ENCODE measurements around the gene HIPK1.

DNA sequence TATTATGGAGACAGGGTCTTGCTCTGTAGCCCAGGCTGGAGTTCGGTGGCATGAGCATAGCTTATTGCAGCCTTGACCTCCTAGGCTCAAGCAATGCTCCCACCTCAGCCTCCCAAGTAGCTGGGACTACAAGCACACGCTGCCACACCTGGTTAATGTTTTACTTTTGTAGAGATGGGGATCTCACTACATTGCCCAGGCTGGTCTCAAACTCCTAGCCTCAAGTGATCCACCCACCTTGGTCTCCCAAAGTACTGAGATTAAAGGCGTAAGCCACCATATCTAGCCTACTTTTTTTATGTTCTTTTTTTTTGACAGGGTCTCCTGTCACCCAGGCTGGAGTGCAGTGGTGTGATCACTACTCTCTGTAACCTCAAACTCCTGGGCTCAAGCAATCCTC is 35.9 kb upstream of the HIPK1 start:
- TF ChIP-seq, protein P1, sequence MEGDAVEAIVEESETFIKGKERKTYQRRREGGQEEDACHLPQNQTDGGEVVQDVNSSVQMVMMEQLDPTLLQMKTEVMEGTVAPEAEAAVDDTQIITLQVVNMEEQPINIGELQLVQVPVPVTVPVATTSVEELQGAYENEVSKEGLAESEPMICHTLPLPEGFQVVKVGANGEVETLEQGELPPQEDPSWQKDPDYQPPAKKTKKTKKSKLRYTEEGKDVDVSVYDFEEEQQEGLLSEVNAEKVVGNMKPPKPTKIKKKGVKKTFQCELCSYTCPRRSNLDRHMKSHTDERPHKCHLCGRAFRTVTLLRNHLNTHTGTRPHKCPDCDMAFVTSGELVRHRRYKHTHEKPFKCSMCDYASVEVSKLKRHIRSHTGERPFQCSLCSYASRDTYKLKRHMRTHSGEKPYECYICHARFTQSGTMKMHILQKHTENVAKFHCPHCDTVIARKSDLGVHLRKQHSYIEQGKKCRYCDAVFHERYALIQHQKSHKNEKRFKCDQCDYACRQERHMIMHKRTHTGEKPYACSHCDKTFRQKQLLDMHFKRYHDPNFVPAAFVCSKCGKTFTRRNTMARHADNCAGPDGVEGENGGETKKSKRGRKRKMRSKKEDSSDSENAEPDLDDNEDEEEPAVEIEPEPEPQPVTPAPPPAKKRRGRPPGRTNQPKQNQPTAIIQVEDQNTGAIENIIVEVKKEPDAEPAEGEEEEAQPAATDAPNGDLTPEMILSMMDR (IDR thresholded peaks at IDR 0.05) = no peak
- TF ChIP-seq POLR2A (IDR thresholded peaks at IDR 0.05) = no peak
- no peak for TF ChIP-seq EP300 (IDR thresholded peaks at IDR 0.05)

Measured in gastroesophageal sphincter (tissue), 3 donors.